Activated CD4-positive, CD25-positive, alpha-beta regulatory T cell treated with anti-CD3 and anti-CD28 coated beads, Interleukin-2, amount 50 U/mL, for 16 hours (primary cell): ENCODE measurements around the gene FGF18.
"Not testable (repeated sequence)": the region's sequence is repeated elsewhere in the genome, so short reads cannot be mapped to it uniquely, and the experiment has no call there.

ENCODE experiments used
- DNase-seq: peaks from one replicate; pipeline ENCODE4 v3.0.0-alpha.2; 2020; ENCODE audit warnings: low read depth, low spot score

The FGF18 gene

DNA sequence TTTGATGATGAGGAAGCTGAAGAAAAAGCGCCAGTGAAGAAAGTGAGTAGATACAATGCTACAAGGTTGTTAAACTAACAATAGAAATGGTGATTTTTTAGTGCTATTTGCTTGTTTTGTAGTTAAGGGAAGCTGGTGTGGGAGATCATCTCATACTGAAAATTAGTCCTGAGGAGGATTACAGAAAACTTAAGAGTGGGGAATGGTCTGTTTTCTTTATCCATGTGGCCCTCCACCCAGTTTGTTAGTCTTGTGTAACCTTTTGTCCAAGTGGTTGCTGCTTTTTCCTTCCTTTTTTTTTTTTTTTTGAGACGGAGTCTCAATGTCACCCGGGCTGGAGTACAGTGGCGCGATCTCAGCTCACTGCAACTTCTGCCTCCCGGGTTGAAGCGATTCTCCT is 19.3 kb upstream of the FGF18 start:
- DNase-seq = no peak

DNA sequence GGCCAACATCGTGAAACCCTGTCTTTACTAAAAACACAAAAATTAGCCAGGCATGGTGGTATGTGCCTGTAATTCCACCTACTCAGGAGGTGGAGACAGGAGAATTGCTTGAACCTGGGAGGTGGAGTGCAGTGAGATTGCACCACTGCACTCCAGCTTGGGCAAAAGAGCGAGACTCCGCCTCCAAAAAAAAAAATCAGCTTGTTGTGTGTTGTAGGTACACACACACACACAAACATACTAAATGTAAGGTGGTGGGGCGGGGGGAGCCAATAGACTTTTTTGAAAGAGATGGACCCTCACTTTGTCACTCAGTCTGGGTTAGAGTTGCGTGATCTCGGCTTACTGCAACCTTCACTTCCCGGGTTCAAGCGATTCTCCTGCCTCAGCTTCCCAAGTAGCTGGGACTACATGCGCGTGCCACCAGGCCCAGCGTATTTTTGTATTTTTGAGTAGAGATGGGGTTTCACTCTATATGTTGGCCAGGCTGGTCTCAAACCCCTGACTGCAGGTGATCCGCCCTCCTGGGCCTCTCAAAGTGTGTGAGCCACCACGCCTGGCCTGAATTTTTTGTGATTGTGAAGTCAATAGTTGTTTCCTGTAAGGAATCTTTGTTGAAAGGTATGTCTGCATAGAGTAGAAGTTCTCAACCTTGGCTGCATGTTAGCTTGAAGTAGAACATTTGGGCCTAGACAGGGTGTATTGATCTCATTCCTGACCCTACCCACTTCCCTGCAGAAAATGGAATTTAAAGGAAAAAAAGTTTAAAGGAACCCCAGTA is 18.1 kb upstream of the FGF18 start:
- DNase-seq = no peak

DNA sequence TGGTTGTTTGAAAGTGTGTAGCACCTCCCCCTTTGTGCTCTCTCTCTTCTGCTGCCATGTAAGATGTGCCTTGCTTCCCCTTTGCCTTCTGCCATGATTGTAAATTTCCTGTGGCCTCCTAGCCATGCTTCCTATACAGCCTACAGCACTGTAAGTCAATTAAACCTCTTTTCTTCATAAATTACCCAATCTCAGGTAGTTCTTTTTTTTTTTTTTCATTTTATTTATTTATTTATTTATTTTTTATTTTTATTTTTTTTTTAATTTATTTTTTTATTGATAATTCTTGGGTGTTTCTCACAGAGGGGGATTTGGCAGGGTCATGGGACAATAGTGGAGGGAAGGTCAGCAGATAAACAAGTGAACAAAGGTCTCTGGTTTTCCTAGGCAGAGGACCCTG is 16.7 kb upstream of the FGF18 start:
- DNase-seq = not testable (repeated sequence)

GRCh38 chr5:171405615-171406014 is 13.8 kb upstream of the FGF18 start:
- DNase-seq = no peak

GRCh38 chr5:171407234-171407633 is 12.2 kb upstream of the FGF18 start:
- DNase-seq = no peak

GRCh38 chr5:171409164-171410136 is 10.0 kb upstream of the FGF18 start:
- no peak for DNase-seq

GRCh38 chr5:171410181-171410580 is 9.3 kb upstream of the FGF18 start:
- no peak for DNase-seq

- no peak for DNase-seq
Observed at GRCh38 chr5:171412186-171412585, 7.3 kb upstream of the FGF18 start.

- no peak for DNase-seq
Observed at GRCh38 chr5:171413153-171413910, 6.1 kb upstream of the FGF18 start.

DNA sequence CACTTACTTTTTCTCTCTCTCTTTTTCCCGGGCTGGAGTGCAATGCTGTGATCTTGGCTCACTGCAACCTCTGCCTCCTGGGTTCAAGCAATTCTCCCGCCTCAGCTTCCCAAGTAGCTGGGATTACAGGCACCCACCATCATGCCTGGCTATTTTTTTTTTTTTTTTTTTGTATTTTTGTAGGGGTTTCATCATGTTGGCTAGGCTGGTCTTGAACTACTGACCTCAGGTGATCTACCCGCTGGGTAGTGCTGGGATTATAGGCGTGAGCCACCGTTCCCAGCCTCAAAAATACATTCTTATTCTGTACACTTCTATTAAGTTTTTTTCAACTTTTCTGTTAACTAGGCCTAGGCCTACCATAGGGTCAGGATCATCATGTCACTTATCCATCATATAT is 5.5 kb upstream of the FGF18 start:
- not testable (repeated sequence) for DNase-seq

DNA sequence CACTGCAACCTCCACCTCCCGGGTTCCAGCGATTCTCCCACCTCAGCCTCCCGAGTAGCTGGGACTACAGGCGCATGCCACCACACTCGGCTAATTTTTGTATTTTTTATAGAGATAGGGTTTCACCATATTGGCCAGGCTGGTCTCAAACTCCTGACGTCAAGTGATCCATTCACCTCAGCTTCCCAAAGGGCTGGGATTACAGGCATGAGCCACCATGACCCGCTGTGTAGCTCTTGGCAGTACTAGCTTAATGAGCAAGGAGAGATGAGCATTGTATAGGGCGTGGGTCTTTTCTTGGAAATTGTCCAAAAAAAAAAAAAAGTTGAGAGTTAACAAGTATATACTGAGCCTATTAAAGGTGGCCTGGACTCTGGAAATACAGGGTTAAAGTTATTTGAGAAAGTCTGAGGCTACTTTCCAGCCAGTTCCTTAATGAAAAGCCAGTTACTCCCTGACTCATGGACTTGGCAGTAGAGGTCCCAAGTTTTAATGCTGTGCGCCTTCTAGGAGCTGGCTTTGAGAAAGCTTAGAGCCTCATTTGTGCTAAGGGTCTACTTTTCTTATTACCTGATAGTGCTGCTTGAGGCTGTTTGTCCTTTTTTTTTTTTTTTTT is 4.2 kb upstream of the FGF18 start:
- no peak for DNase-seq

- DNase-seq = no peak
Observed at GRCh38 chr5:171416160-171417049, 3.0 kb upstream of the FGF18 start.

DNA sequence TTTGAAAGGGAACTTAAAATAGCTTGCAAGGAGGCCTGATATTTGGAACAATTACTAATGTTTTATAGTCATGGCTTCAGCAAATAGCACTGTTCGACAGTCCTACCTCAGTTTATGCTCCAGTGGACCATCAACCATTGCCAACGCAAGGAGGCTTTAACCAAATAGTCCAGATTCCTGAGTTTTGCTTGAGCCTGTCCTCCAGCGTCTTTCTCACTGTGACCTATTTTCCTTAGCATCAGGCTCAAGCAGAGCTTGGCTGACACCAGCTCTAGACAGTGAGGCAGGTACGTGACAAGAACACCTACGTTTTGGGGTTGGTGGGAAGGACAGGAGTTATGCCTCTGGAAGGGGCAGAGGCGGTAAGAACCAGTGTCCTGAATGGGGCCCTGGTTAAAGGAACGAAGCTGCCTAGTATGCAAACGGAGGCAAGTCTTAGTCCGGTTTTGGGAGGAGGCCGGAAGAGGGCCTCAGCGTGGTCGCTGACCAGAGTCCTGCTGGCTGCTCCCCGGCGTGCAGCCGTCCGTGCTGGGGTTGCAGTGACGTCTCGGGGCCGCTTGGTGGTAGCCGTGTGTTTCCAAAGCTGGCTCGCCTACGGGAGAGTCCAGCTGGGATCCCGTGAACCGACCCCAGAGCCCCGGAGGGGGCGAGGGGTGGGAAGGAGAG is 998 bp upstream of the FGF18 start:
- no peak for DNase-seq

- no peak for DNase-seq
Observed at GRCh38 chr5:171419688-171420430, 412 bp downstream of the FGF18 start.

- no peak for DNase-seq
Observed at GRCh38 chr5:171420431-171421241, 1.2 kb downstream of the FGF18 start.

- no peak for DNase-seq
Observed at GRCh38 chr5:171421331-171422262, 2.1 kb downstream of the FGF18 start.

- DNase-seq = no peak
Observed at GRCh38 chr5:171422495-171422894, 3.0 kb downstream of the FGF18 start.
